Left lobe of liver (tissue), 2 donors: ENCODE results near the gene CUBN. TPM values are rescaled to one million over a fixed set of nuclear protein-coding genes. Genes with fewer than 3 reads are reported as not detected.

Experiments
- ATAC-seq: fragments of 200-7000 bp; cut with Tn5 transposase; one replicate; pipeline ENCODE4 v1.9.1; 2020; ENCODE audit warnings: mild to moderate bottlenecking, moderate library complexity
- DNase-seq: peaks from one replicate; pipeline ENCODE4 v3.0.0-alpha.2; 2020; ENCODE audit warnings: low spot score
- total RNA-seq: library from RNA; stranded (reverse); gene quantifications from one replicate; pipeline ENCODE4 v1.2.1, GENCODE V29; 2021
- donor health status: DM: no; HTN: no; CAD: no; lungs with moderate emphysema.
- donor health status: DM: no; HTN: yes; CAD: no.

Gene CUBN
- total RNA-seq, 1 donor from 2014 or later: 0.25 TPM

DNA sequence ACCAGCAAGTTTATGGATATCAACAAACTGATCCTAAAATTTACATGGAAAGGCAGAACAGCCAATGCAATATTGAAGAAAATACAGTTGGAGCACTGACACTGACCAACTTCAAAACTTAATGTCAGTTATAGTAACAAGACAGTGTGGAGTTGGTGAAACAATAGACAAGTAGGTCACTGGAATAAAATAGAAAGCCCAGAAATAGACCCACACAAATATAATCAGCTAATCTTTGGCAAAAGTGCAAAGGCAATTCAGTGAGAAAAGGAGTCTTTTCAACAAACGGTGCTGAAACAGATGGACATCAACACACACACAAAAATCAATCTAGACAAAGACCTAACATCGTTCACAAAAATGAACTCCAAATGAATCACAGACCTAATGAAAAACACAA is 326.1 kb downstream of the CUBN start:
- no peak for DNase-seq
- ATAC-seq: no peak

DNA sequence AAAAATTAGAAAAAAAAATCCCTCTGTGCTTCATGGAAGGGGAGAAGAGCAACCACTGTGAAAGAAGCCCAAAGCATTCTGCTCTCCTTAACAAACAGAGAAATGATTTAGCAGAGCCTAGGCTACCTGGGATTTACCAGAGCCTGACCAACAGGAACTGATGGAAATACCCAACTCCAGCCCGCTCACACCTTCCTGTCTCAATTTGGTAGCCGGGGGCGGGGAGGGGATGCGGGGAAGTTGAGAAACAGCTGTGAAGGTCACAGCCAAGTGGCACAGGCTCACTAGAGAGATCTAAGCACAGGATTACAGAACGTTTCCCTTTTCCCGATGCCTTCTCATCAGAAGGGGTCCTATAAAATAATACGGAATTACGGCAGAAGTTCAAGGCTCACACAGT is 330.0 kb downstream of the CUBN start:
- ATAC-seq (no peak), DNase-seq (no peak)

DNA sequence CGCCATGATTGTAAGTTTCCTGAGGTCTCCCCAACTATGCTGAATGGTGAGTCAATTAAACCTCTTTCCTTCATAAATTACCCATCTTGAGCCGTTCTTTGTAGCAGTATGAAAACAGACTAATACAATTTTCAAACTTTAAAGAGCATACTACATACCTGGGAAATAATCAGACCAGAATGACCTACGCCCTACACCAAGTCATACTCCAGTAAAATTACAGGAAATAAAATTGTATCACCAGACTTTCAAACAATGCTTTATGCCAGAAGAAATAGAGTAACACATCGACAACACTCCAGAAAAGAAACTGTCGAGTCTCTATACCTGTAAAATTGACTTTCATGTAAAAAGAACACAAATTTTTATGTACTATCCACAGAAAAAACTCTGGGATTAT is 331.0 kb downstream of the CUBN start:
- DNase-seq (no peak), ATAC-seq (no peak)

DNA sequence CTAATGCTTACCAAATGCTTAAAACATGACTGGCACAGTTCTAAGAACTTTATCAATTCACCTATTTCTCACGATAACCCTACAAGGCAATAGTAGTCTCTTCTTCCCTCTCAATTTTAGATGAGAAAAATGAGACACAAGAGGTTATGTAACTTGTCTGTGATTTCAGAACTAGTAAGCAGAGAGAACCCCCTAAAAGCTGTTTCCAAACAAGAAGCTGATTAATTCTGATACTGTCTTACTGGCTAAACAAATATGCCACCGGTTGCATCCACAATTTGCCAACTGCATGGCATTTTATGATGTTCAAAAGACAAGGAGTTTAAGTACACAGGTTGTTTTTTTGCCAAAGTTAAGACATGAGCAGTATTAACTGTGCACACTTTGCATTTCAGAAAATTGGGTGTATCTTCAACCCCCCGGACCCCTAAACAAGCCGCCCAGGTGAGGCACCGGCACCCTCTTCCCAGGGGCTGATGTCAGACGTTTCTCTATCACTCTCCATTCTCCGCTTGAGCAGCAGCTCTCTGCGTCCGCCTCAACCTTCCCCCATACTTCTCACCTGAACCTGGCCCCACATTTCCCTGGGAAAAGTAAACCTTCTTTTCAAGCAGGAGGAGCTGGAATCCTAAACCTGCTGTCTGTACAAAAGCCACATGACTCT is 334.1 kb downstream of the CUBN start:
- no peak for DNase-seq
- no peak for ATAC-seq

DNA sequence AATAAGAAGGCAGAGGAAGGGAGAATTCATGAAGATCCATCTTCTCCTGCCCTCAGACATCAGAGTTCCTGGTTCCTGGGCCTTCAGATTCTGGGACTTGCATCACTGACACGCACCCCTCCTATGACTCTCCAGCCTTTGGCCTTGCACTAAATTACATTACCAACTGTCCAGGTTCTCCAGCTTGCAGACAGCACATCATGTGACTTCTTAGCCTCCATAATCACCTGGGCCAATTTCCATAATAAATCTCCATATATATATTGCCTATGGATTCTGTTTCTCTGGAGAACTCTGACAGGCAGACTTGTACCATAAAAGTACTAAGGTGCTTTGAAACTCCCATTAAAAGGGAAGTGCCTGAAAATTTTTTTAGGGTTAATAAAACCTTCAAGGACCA is 335.6 kb downstream of the CUBN start:
- DNase-seq: no peak

DNA sequence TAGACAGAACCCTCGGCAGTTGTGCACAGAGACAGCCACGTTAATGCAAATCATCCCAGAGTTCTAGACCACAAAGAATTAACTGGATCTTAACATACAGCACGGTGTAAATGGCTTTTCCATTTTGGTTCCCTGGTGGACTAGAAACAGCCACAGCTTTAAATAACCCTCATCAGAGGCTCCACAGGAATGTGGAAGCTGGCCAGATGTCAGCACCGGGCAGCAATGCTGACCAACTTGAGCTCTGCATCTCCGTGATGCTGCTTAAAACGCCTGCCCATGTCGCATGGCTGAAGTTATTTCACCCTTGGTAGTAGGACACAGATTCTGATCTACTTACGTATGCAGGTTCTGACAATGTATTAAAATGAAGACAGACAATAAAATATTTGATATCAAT is 336.9 kb downstream of the CUBN start:
- ATAC-seq (no peak), DNase-seq (no peak)

More for the DNA sequence above, 335.6 kb downstream of the CUBN start:
- no peak for ATAC-seq

DNA sequence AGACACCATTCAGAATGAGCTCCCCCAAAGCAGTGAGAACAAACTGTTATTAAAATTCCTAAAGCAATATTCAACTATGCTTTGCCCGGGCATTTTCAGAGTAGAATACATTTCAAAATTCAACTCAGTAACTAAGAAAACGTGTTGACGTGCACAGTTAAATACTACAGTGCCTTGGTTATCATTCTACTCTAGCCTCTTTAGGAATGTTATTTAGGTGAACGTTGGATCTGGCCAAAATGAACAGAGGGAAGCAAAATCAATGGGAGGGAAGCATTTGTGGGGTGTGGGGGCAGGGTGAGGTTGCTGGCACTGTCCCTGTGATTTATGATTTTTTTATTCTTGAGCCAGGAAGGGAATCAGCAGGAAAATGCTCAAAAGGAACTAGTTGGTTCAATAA is 339.8 kb downstream of the CUBN start:
- no peak for ATAC-seq
- no peak for DNase-seq

DNA sequence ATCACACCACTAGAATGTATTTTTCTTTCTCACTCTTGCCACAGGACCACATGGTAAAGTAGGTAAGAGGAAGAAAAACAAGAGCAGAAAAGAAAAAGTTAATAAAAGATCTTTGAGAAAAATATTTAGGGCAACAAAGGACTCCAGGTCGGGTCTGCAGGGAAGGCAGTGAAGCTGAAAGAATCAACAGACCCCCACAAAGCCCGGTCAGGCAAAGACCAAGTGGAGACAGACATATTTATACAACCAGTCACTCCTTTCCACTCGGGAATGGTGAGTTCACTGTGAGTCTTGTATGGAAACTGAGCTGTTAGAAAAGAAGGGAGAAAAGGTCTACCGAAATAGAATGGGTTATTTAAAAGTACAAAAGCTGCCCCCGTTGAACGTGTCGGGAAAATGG is 340.4 kb downstream of the CUBN start:
- DNase-seq: no peak
- ATAC-seq: no peak

DNA sequence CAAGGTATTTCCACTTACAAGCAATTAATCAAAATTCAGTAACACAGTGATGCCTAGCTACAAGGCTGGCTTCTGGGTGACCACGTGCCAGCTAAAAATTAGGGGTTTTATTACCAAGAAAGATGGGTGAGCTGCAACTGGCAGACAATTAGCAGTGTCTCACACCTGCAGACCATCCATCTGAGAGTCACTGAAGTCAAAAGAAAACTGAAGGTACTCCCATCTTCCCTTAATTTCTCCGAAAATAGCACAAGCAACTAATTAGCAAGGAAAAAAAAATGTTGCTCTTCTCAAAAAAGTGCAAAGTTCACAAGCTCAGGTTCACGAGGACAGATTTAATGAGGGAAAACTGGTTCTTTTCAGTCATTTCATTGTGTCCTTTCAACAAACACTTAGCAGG is 340.8 kb downstream of the CUBN start:
- no peak for ATAC-seq
- DNase-seq: no peak

DNA sequence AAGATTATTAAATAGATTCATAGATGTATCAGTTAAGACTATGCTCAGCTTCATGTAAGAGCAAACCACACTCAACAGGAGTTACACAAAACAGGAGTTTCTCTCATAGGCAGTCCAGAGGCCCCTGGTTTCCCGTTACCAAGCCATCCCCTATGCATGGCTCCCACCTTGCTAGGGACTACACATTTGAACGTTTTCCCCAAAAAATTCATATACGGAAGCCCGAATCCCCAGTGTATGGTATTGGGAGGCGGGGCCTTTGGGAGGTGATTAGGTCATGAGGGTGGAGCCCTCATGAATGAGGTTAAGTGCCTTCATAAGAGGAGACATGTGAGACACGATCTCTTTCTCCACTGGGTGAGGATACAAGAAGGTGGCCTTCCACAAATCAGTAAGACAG is 341.5 kb downstream of the CUBN start:
- DNase-seq: no peak
- ATAC-seq: no peak

DNA sequence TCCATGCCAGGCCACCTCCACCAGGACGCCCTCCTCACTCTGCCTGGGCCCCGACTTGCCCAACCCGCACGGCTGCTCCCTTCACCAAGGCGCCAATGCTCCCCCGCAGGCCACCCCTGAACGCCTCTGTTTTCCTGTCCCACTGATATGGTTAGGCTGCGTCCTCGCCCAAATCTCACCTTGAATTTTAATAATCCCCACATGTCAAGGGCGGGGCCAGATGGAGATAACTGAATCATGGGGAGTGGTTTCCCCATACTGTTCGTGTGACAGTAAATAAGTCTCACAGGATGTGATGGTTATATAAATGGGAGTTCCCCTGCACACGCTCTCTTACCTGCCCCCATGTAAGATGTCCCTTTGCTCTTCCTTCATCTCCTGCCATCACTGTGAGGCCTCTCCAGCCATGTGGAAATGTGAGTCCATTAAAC is 342.2 kb downstream of the CUBN start:
- no peak for ATAC-seq
- DNase-seq: no peak

DNA sequence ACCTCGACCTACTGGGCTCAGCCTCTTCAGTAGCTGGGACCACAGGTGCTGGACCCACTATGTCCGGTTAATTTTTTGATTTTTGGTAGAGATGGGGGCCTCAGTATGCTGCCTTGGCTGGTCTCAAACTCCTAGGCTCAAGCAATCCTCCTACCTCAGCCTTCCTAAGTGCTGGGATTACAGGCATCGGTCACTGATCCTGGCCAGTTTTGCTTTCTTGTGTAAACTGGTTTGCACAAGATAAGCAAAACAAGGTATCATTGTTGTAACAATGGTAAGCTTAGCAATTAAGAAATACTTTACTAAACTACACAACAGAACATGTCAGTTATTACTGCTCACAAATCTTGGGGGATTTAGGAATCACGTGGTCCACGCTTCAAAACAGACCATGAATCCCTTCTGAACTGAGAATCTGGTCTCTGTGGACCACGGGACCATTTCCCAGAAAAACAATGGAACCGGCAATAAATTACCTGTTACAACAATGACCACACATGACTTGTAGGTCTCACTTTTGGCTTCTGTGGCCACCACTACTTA is 349.2 kb downstream of the CUBN start:
- no peak for ATAC-seq
- DNase-seq: no peak

DNA sequence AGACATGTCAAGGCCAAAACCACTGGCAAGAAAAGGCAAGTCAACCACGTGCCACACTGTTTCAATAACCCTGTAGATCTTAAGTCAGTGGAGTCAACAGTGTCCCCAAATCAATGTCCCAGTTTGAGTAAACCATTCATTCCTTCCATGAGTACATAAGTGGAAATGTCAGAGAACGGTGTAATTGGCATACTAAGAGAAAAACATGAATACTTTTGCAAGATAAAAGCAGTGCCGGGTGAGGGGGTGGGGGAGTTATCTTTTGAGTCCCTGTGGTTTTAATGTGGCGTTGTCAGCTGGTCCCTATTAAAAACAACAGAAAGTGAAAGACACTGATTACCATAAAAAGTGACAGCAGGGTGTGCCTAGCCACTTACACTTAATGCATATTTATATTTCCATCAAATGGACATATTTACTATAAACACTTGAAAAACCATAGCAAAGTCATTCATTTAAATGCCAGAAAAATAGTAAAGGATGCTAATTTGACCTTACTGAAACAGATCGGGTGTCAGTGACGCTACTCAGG is 350.2 kb downstream of the CUBN start:
- DNase-seq: no peak
- no peak for ATAC-seq

DNA sequence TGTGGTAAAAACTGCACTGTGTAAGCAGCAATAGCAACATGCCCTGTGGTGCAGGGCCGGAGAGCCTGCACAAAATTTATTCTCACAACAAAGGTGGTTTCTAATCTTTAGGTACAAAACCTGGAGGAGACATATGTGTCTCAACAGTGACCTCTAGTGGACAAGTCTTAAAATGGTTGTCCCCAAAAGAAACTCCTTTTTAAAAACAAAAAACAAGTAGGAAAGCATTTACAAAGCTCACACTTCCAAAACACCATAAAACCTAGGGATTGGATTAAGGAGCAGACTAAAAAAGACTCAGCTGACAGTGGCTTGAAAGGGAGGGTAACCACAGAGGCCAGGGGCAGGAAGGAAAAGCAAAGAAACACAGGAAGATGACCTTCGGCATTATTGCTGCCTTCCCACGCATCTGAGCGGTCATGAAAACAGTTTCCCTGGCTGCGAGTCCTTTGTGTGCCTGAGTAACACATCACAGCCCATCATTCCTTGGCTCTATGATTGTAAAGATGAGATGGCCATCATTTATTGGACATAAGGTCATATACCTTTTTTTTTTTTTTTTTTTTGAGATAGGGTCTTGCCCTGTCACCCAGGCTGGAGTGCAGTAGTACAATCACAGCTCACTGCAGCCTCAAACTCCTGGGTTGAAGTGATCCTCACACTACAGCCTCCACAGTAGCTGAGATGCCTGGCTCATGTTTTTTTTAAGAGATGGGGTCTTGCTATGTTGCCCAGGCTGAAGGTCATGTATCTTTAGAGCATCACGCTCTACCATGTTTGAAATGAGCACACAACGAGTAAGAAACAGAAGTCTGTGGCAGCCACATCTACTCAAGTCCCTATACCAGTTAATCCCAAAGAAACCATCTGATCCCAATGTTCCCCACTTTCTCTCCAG is 351.9 kb downstream of the CUBN start:
- DNase-seq: peak; percentile 48

DNA sequence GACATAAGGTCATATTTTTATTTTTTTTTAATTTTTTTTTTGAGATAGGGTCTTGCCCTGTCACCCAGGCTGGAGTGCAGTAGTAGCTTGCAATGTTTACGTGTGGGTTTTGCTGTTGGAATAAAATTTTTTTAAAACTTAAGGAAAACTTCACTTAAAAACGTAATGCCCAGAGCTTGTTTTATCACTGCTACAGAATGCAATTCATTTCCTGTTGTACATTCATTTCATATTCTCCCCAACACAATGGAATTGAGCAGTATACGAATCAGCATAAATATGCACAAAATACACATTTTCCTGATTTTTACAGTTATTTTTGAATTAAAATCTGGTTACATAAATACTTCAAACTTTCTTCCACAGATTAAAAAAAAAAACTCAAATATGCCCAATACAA is 352.7 kb downstream of the CUBN start:
- ATAC-seq: no peak
- DNase-seq: no peak

More for the DNA sequence above, 351.9 kb downstream of the CUBN start:
- peak; percentile 92 for ATAC-seq

Other genes starting within 250 kb of the CUBN start
- gene TRDMT1, start 71.9 kb upstream of the CUBN start, total RNA-seq: 1.1 TPM
- gene VIM, start 98.4 kb upstream of the CUBN start, total RNA-seq: 55.4 TPM